ENCODE results near the gene SESN2.

Gene SESN2

GRCh38 chr1:28306301-28306949, 47.1 kb downstream of the SESN2 start:
- Histone ChIP-seq H3K4me3 (ENCODE audit: low read length) (no peak overlapping the region), H3K4me1 (ENCODE audit: low read length) (no peaks in the 10 kb centered on the region), H3K9me3 (ENCODE audit: insufficient read depth, low read length) (no peaks in the 10 kb centered on the region), H3K4me2 (ENCODE audit: low read length) (no peak overlapping the region), H3K36me3 (replicated peaks; ENCODE audit: low read depth, low read length) (no peaks in the 10 kb centered on the region), H3K9ac (ENCODE audit: low read length) (no peak overlapping the region), H3K27me3 (ENCODE audit: low read depth, low read length) (no peaks in the 10 kb centered on the region), H4K20me1 (ENCODE audit: insufficient read depth, low read length) (no peaks in the 10 kb centered on the region), H3K79me2 (ENCODE audit: low read length) (no peaks in the 10 kb centered on the region), H2AFZ (ENCODE audit: low read depth, low read length) (no peak overlapping the region), H3K27ac (ENCODE audit: low read length) (no peak overlapping the region)
- TF ChIP-seq CTCF (IDR thresholded peaks at IDR 0.05; ENCODE audit: low read depth, low read length) (no peak), EZH2phosphoT487 (IDR thresholded peaks at IDR 0.05; ENCODE audit: low read depth) (no peak)

DNA sequence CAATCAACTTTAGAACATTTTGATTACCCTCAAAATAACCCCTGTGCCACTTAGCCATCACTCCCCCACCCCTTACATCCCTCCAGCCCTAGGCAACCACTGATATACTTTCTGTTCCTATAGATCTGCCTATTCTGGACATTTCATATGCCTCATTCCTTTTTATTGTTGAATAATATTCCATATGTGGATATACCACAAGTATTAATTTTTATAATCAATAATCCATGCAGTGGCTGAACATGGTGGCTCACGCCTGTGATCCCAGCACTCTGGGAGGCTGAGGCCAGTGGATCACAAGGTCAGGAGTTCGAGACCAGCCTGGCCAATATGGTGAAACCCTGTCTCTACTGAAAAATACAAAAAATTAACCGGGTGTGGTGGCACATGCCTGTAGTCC, 49.4 kb downstream of the SESN2 start:
- H2AFZ ChIP-seq (ENCODE audit: low read depth, low read length) = no peak overlapping the region
- no peaks in the 10 kb centered on the region for H3K9me3 ChIP-seq (ENCODE audit: insufficient read depth, low read length)
- no peaks in the 10 kb centered on the region for H3K79me2 ChIP-seq (ENCODE audit: low read length)
- no peaks in the 10 kb centered on the region for H4K20me1 ChIP-seq (ENCODE audit: insufficient read depth, low read length)
- H3K4me1 ChIP-seq (ENCODE audit: low read length) = no peaks in the 10 kb centered on the region
- H3K27me3 ChIP-seq (ENCODE audit: low read depth, low read length) = no peaks in the 10 kb centered on the region
- H3K9ac ChIP-seq (ENCODE audit: low read length) = no peak overlapping the region
- no peaks in the 10 kb centered on the region for H3K36me3 ChIP-seq (replicated peaks; ENCODE audit: low read depth, low read length)
- H3K27ac ChIP-seq (ENCODE audit: low read length) = no peak overlapping the region
- H3K4me2 ChIP-seq (ENCODE audit: low read length) = no peak overlapping the region
- TF ChIP-seq CTCF (IDR thresholded peaks at IDR 0.05; ENCODE audit: low read depth, low read length) = no peak
- TF ChIP-seq EZH2phosphoT487 (IDR thresholded peaks at IDR 0.05; ENCODE audit: low read depth) = no peak
- no peak overlapping the region for H3K4me3 ChIP-seq (ENCODE audit: low read length)

DNA sequence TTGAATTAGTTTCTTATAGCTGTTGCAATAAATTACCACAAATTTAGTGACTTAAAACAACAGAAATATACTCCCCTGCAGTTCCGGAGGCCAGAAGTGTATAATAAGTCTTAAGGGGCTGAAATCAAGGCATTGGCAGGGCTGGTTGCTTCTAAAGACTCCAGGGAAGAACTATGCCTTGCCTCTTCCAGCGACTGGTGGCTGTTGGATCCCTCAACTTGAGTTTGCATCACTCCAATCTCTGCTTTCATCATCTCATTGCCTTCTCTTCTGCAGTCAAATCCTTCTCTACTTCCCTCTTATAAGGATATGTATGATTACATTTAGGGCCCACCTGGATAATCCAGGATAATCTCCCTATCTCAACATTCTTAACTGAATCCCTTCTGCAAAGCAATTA, 50.4 kb downstream of the SESN2 start:
- H3K4me3 ChIP-seq (ENCODE audit: low read length) = no peak overlapping the region
- TF ChIP-seq EZH2phosphoT487 (IDR thresholded peaks at IDR 0.05; ENCODE audit: low read depth) = no peak
- TF ChIP-seq CTCF (IDR thresholded peaks at IDR 0.05; ENCODE audit: low read depth, low read length) = no peak
- no peaks in the 10 kb centered on the region for H3K27me3 ChIP-seq (ENCODE audit: low read depth, low read length)
- H3K4me2 ChIP-seq (ENCODE audit: low read length) = no peak overlapping the region
- no peaks in the 10 kb centered on the region for H3K9me3 ChIP-seq (ENCODE audit: insufficient read depth, low read length)
- H3K36me3 ChIP-seq (replicated peaks; ENCODE audit: low read depth, low read length) = no peaks in the 10 kb centered on the region
- H3K27ac ChIP-seq (ENCODE audit: low read length) = no peak overlapping the region
- no peaks in the 10 kb centered on the region for H4K20me1 ChIP-seq (ENCODE audit: insufficient read depth, low read length)
- no peaks in the 10 kb centered on the region for H3K4me1 ChIP-seq (ENCODE audit: low read length)
- no peaks in the 10 kb centered on the region for H3K79me2 ChIP-seq (ENCODE audit: low read length)
- H2AFZ ChIP-seq (ENCODE audit: low read depth, low read length) = no peak overlapping the region
- H3K9ac ChIP-seq (ENCODE audit: low read length) = no peak overlapping the region

- H3K27me3 ChIP-seq (ENCODE audit: low read depth, low read length) = no peaks in the 10 kb centered on the region
- H3K9ac ChIP-seq (ENCODE audit: low read length) = no peak overlapping the region
- no peaks in the 10 kb centered on the region for H3K9me3 ChIP-seq (ENCODE audit: insufficient read depth, low read length)
- H4K20me1 ChIP-seq (ENCODE audit: insufficient read depth, low read length) = no peaks in the 10 kb centered on the region
- no peak overlapping the region for H3K4me2 ChIP-seq (ENCODE audit: low read length)
- TF ChIP-seq EZH2phosphoT487 (IDR thresholded peaks at IDR 0.05; ENCODE audit: low read depth) (no peak), CTCF (IDR thresholded peaks at IDR 0.05; ENCODE audit: low read depth, low read length) (no peak)
- H3K4me1 ChIP-seq (ENCODE audit: low read length) = no peaks in the 10 kb centered on the region
- H3K36me3 ChIP-seq (replicated peaks; ENCODE audit: low read depth, low read length) = no peaks in the 10 kb centered on the region
- H3K4me3 ChIP-seq (ENCODE audit: low read length) = no peak overlapping the region
- H3K27ac ChIP-seq (ENCODE audit: low read length) = no peak overlapping the region
- no peaks in the 10 kb centered on the region for H3K79me2 ChIP-seq (ENCODE audit: low read length)
- no peak overlapping the region for H2AFZ ChIP-seq (ENCODE audit: low read depth, low read length)
These were observed 54.6 kb downstream of the SESN2 start for GRCh38 chr1:28313702-28314546.
